ENCODE data around the gene THSD7A.
"Not testable (repeated sequence)": the region's sequence is repeated elsewhere in the genome, so short reads cannot be mapped to it uniquely, and the experiment has no call there.

Gene THSD7A

GRCh38 chr7:11452476-11452875 lies 379.5 kb downstream of the THSD7A start:
- ChIA-PET POLR2A (no interaction called here), CTCF (no interaction called here)
- no peak overlapping the region for H3K4me3 ChIP-seq (ENCODE audit: low read depth, low read length)
- no peak for TF ChIP-seq CTCF (IDR thresholded peaks at IDR 0.05; ENCODE audit: insufficient read depth, low read length, missing control alignments)
- DNase-seq (ENCODE audit: low read depth, low spot score) = no peak

GRCh38 chr7:11450281-11450680 lies 381.7 kb downstream of the THSD7A start:
- CTCF ChIA-PET = no interaction called here
- TF ChIP-seq CTCF (IDR thresholded peaks at IDR 0.05; ENCODE audit: insufficient read depth, low read length, missing control alignments) = no peak
- no peak overlapping the region for H3K4me3 ChIP-seq (ENCODE audit: low read depth, low read length)
- POLR2A ChIA-PET = no interaction called here
- no peak for DNase-seq (ENCODE audit: low read depth, low spot score)

- ChIA-PET POLR2A (no interaction called here), CTCF (no interaction called here)
- TF ChIP-seq CTCF (IDR thresholded peaks at IDR 0.05; ENCODE audit: insufficient read depth, low read length, missing control alignments) = no peak
- DNase-seq (ENCODE audit: low read depth, low spot score) = no peak
- H3K4me3 ChIP-seq (ENCODE audit: low read depth, low read length) = no peak overlapping the region
Observed at GRCh38 chr7:11449316-11449715, 382.7 kb downstream of the THSD7A start.

GRCh38 chr7:11448323-11448722 lies 383.7 kb downstream of the THSD7A start:
- POLR2A ChIA-PET = no interaction called here

GRCh38 chr7:11447106-11447505 lies 384.9 kb downstream of the THSD7A start:
- POLR2A ChIA-PET = no interaction called here
- DNase-seq (ENCODE audit: low read depth, low spot score) = no peak
- CTCF ChIA-PET = no interaction called here
- TF ChIP-seq CTCF (IDR thresholded peaks at IDR 0.05; ENCODE audit: insufficient read depth, low read length, missing control alignments) = no peak
- H3K4me3 ChIP-seq (ENCODE audit: low read depth, low read length) = no peak overlapping the region

More at GRCh38 chr7:11448323-11448722, 383.7 kb downstream of the THSD7A start:
- CTCF ChIA-PET = no interaction called here
- no peak for DNase-seq (ENCODE audit: low read depth, low spot score)
- TF ChIP-seq CTCF (IDR thresholded peaks at IDR 0.05; ENCODE audit: insufficient read depth, low read length, missing control alignments) = no peak
- H3K4me3 ChIP-seq (ENCODE audit: low read depth, low read length) = no peak overlapping the region

- POLR2A ChIA-PET; DNase-seq (ENCODE audit: low read depth, low spot score); CTCF ChIA-PET; H3K4me3 ChIP-seq (ENCODE audit: low read depth, low read length): not testable (repeated sequence)
Observed at GRCh38 chr7:11443934-11444333, 388.1 kb downstream of the THSD7A start.

- no peak for TF ChIP-seq CTCF (IDR thresholded peaks at IDR 0.05; ENCODE audit: insufficient read depth, low read length, missing control alignments)
- no peak overlapping the region for H3K4me3 ChIP-seq (ENCODE audit: low read depth, low read length)
- no peak for DNase-seq (ENCODE audit: low read depth, low spot score)
- ChIA-PET CTCF (no interaction called here), POLR2A (no interaction called here)
Observed at GRCh38 chr7:11437994-11438393, 394.0 kb downstream of the THSD7A start.
